ENCODE data around the gene MAVS.

Gene MAVS

GRCh38 chr20:3846378-3846739, 275 bp upstream of the MAVS start:
- TF ChIP-seq, protein P1, sequence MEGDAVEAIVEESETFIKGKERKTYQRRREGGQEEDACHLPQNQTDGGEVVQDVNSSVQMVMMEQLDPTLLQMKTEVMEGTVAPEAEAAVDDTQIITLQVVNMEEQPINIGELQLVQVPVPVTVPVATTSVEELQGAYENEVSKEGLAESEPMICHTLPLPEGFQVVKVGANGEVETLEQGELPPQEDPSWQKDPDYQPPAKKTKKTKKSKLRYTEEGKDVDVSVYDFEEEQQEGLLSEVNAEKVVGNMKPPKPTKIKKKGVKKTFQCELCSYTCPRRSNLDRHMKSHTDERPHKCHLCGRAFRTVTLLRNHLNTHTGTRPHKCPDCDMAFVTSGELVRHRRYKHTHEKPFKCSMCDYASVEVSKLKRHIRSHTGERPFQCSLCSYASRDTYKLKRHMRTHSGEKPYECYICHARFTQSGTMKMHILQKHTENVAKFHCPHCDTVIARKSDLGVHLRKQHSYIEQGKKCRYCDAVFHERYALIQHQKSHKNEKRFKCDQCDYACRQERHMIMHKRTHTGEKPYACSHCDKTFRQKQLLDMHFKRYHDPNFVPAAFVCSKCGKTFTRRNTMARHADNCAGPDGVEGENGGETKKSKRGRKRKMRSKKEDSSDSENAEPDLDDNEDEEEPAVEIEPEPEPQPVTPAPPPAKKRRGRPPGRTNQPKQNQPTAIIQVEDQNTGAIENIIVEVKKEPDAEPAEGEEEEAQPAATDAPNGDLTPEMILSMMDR (IDR thresholded peaks at IDR 0.05; ENCODE audit: extremely low read depth, insufficient read depth, missing control alignments) = no peak
- DNase-seq (ENCODE audit: low spot score) = no peak
- in situ Hi-C loops (cut with MboI; ENCODE audit: low pct_unique_long_range_greater_than_20kb, low sequenced_read_pairs, unreplicated experiment) = no loop called here

DNA sequence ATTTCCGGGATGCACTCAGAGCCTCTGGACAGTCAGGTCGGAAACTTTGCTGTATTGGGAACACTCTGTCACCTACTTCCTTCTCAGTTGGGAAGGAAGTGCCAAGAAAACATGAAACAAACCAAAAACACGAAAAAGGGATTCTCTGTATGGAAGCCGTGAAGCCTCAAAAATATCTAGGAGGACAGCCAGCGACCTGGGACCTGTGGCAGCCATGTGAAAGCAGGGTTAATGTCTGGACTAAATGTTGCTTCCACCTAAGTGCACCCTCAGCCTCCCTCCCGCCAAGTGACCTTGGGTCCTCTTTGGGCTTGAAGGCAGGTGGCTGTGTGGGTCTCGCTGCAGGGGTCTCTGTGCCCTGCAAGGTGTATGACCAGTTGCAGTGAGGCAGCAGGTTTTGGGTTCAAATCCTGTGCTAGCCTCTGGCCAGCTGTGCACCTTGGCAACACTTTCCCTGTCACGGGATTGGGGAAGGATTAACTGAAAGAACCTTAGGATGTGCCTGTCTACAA, 851 bp downstream of the MAVS start:
- DNase-seq (ENCODE audit: low spot score) = peak; percentile 22

DNA sequence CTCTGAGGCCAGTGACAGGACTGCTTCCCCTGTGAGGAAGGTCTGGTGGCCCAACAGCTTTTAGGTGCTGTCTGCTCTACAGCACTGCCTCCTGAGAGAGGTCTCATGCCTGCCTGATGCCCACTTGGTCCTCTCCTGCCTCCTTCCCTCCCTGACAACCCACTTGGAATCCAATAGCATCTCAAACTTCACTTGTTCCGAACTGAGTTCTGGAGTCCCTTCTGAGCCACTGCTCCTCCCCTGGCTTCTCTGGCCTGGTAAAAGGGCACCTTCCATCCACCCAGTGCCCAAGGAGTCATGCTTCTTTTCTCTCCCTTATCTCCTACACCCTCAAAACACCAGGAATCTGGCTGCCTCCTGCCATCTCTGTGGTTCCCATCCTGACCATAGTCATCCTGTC, 1.9 kb downstream of the MAVS start:
- TF ChIP-seq, protein P1 (IDR thresholded peaks at IDR 0.05; ENCODE audit: extremely low read depth, insufficient read depth, missing control alignments) = no peak
- DNase-seq (ENCODE audit: low spot score) = peak; percentile 15
- in situ Hi-C loops (cut with MboI; ENCODE audit: low pct_unique_long_range_greater_than_20kb, low sequenced_read_pairs, unreplicated experiment) = no loop called here

More for the DNA sequence above, 851 bp downstream of the MAVS start:
- TF ChIP-seq, protein P1 (IDR thresholded peaks at IDR 0.05; ENCODE audit: extremely low read depth, insufficient read depth, missing control alignments) = no peak
- in situ Hi-C loops (cut with MboI; ENCODE audit: low pct_unique_long_range_greater_than_20kb, low sequenced_read_pairs, unreplicated experiment) = no loop called here

- no peak for DNase-seq (ENCODE audit: low spot score)
- in situ Hi-C loops (cut with MboI; ENCODE audit: low pct_unique_long_range_greater_than_20kb, low sequenced_read_pairs, unreplicated experiment) = no loop called here
- TF ChIP-seq, protein P1 (IDR thresholded peaks at IDR 0.05; ENCODE audit: extremely low read depth, insufficient read depth, missing control alignments) = no peak
Measured at GRCh38 chr20:3854462-3854871, 7.8 kb downstream of the MAVS start.

GRCh38 chr20:3857405-3857804, 10.8 kb downstream of the MAVS start:
- no peak for DNase-seq (ENCODE audit: low spot score)
- TF ChIP-seq, protein P1 (IDR thresholded peaks at IDR 0.05; ENCODE audit: extremely low read depth, insufficient read depth, missing control alignments) = no peak
- in situ Hi-C loops (cut with MboI; ENCODE audit: low pct_unique_long_range_greater_than_20kb, low sequenced_read_pairs, unreplicated experiment) = no loop called here

DNA sequence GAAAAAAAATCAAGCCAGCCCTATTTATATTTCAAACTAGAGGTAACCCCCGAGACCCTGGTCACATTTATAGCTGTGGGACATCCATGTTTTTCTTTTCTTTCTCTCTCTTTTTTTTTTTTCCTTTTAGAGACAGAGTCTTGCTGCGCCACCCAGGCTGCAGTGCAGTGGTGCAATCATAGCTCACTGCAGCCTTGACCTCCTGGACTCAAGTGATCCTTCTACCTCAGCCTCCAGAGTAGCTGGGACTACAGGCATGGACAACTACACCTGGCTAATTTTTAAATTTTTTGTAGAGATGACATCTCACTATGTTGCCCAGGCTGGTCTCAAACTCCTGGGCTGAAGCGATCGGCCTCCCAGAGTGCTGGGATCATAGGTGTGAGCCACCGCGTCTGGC, 12.1 kb downstream of the MAVS start:
- TF ChIP-seq, protein P1 (IDR thresholded peaks at IDR 0.05; ENCODE audit: extremely low read depth, insufficient read depth, missing control alignments) = no peak
- no peak for DNase-seq (ENCODE audit: low spot score)
- in situ Hi-C loops (cut with MboI; ENCODE audit: low pct_unique_long_range_greater_than_20kb, low sequenced_read_pairs, unreplicated experiment) = no loop called here

DNA sequence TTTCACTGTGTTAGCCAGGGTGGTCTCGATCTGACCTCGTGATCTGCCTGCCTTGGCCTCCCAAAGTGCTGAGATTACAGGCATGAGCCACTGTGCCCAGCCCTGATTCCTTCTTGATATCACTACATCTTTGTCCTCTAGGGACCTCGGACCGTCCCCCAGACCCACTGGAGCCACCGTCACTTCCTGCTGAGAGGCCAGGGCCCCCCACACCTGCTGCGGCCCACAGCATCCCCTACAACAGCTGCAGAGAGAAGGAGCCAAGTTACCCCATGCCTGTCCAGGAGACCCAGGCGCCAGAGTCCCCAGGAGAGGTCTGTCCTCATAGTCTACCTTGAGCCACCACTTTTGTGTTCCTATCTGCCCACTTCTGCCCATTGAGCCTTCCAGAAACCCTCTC, 14.6 kb downstream of the MAVS start:
- TF ChIP-seq, protein P1 (IDR thresholded peaks at IDR 0.05; ENCODE audit: extremely low read depth, insufficient read depth, missing control alignments) = no peak
- in situ Hi-C loops (cut with MboI; ENCODE audit: low pct_unique_long_range_greater_than_20kb, low sequenced_read_pairs, unreplicated experiment) = no loop called here
- DNase-seq (ENCODE audit: low spot score) = no peak

Measured in GM13977 (cell line).